Activated naive CD4-positive, alpha-beta T cell treated with anti-CD3 and anti-CD28 coated beads, Interleukin-2, amount 10 ng/mL, durations not matched to agents 7 days and 5 days (primary cell): Measurements from ENCODE around the gene ATP9A.
"Not testable (repeated sequence)": the region's sequence is repeated elsewhere in the genome, so short reads cannot be mapped to it uniquely, and the experiment has no call there.

Experiments used
- CTCF ChIA-PET: fragments of 350-600 bp; sonication (Branson Sonifier 250); formaldehyde crosslinking; loops from one replicate; lab custom pipeline; 2021; ENCODE audit warnings: antibody characterized with exemption; lab: Charles Lee
- DNase-seq: peaks from one replicate; pipeline ENCODE4 v3.0.0-alpha.2; 2020
- H3K27ac Mint-ChIP-seq: one replicate; pipeline ENCODE4 v1.8.0; 2021; ENCODE audit warnings: mild to moderate bottlenecking, moderate library complexity, mixed read lengths
- H3K27me3 Mint-ChIP-seq: one replicate; pipeline ENCODE4 v1.8.0; 2021; ENCODE audit warnings: mild to moderate bottlenecking, mixed read lengths
- H3K36me3 Mint-ChIP-seq: one replicate; pipeline ENCODE4 v1.8.0; 2021; ENCODE audit warnings: mixed read lengths
- H3K4me1 Mint-ChIP-seq: one replicate; pipeline ENCODE4 v1.8.0; 2021; ENCODE audit warnings: mixed read lengths
- H3K4me3 Mint-ChIP-seq: one replicate; pipeline ENCODE4 v1.8.0; 2021; ENCODE audit warnings: mild to moderate bottlenecking, moderate library complexity, mixed read lengths
- H3K9me3 Mint-ChIP-seq: one replicate; pipeline ENCODE4 v1.8.0; 2021; ENCODE audit warnings: mixed read lengths

The ATP9A gene

GRCh38 chr20:51643810-51644209, 124.4 kb downstream of the ATP9A start:
- not testable (repeated sequence) for DNase-seq, H3K9me3 Mint-ChIP-seq, H3K4me3 Mint-ChIP-seq, H3K4me1 Mint-ChIP-seq, H3K36me3 Mint-ChIP-seq, H3K27ac Mint-ChIP-seq
- H3K27me3 Mint-ChIP-seq: peaks cover 20% of the 10 kb centered on the region
- CTCF ChIA-PET: interaction anchor here (0.7 to 0.9 kb wide), 2 partner anchors 13 to 824 kb away, joined by 3 read pairs; no protein-coding TSS in a partner anchor

GRCh38 chr20:51643390-51643789, 124.8 kb downstream of the ATP9A start:
- Mint-ChIP-seq H3K27me3 (peaks cover 21% of the 10 kb centered on the region), H3K36me3 (no peaks in the 10 kb centered on the region), H3K9me3 (no peaks in the 10 kb centered on the region), H3K27ac (no peak overlapping the region), H3K4me1 (no peaks in the 10 kb centered on the region), H3K4me3 (no peak overlapping the region)
- CTCF ChIA-PET: interaction anchor here (1.4 kb wide), 1 partner anchor 58 kb away, joined by 4 read pairs; no protein-coding TSS in a partner anchor
- no peak for DNase-seq

- Mint-ChIP-seq H3K27ac (no peak overlapping the region), H3K27me3 (peaks cover 33% of the 10 kb centered on the region), H3K4me1 (no peaks in the 10 kb centered on the region), H3K9me3 (no peaks in the 10 kb centered on the region), H3K4me3 (no peak overlapping the region), H3K36me3 (no peaks in the 10 kb centered on the region)
- CTCF ChIA-PET: no interaction called here
- DNase-seq: no peak
Measured at GRCh38 chr20:51641866-51642265, 126.3 kb downstream of the ATP9A start.

- H3K9me3 Mint-ChIP-seq: no peaks in the 10 kb centered on the region
- H3K27ac Mint-ChIP-seq: no peak overlapping the region
- H3K27me3 Mint-ChIP-seq: peaks cover 36% of the 10 kb centered on the region
- H3K36me3 Mint-ChIP-seq: no peaks in the 10 kb centered on the region
- CTCF ChIA-PET: interaction anchor here (1.2 to 1.4 kb wide), 2 partner anchors 19 to 443 kb away, joined by 3 to 4 read pairs; no protein-coding TSS in a partner anchor
- H3K4me1 Mint-ChIP-seq: no peaks in the 10 kb centered on the region
- no peak overlapping the region for H3K4me3 Mint-ChIP-seq
- DNase-seq: no peak
Measured at GRCh38 chr20:51640743-51641142, 127.4 kb downstream of the ATP9A start.

GRCh38 chr20:51639206-51639832, 128.9 kb downstream of the ATP9A start:
- Mint-ChIP-seq H3K9me3 (no peaks in the 10 kb centered on the region), H3K27me3 (peaks cover 39% of the 10 kb centered on the region), H3K4me3 (no peak overlapping the region), H3K27ac (no peak overlapping the region), H3K4me1 (no peaks in the 10 kb centered on the region), H3K36me3 (no peaks in the 10 kb centered on the region)
- CTCF ChIA-PET: interaction anchor here (0.7 to 1.4 kb wide), 4 partner anchors 266 to 647 kb away, joined by 3 read pairs; no protein-coding TSS in a partner anchor
- DNase-seq: peak; percentile 64

GRCh38 chr20:51637241-51637640, 130.9 kb downstream of the ATP9A start:
- CTCF ChIA-PET: interaction anchor here (0.7 to 1.3 kb wide), 5 partner anchors 10 to 446 kb away, joined by 3 to 5 read pairs (median 3); no protein-coding TSS in a partner anchor
- no peak overlapping the region for H3K27ac Mint-ChIP-seq
- no peak overlapping the region for H3K4me3 Mint-ChIP-seq
- H3K4me1 Mint-ChIP-seq: no peaks in the 10 kb centered on the region
- H3K27me3 Mint-ChIP-seq: peaks cover 46% of the 10 kb centered on the region
- no peaks in the 10 kb centered on the region for H3K9me3 Mint-ChIP-seq
- no peaks in the 10 kb centered on the region for H3K36me3 Mint-ChIP-seq
- no peak for DNase-seq

- CTCF ChIA-PET: interaction anchor here (1.2 kb wide), 1 partner anchor 39 kb away, joined by 3 read pairs; no protein-coding TSS in a partner anchor
- H3K9me3 Mint-ChIP-seq: no peaks in the 10 kb centered on the region
- H3K4me1 Mint-ChIP-seq: peaks cover 7% of the 10 kb centered on the region
- H3K27me3 Mint-ChIP-seq: peaks cover 53% of the 10 kb centered on the region
- H3K36me3 Mint-ChIP-seq: no peaks in the 10 kb centered on the region
- H3K4me3 Mint-ChIP-seq: no peak overlapping the region
- H3K27ac Mint-ChIP-seq: no peak overlapping the region
- no peak for DNase-seq
Measured at GRCh38 chr20:51636123-51636522, 132.1 kb downstream of the ATP9A start.

GRCh38 chr20:51635680-51636079, 132.5 kb downstream of the ATP9A start:
- Mint-ChIP-seq H3K36me3 (no peaks in the 10 kb centered on the region), H3K9me3 (no peaks in the 10 kb centered on the region), H3K27me3 (peaks cover 58% of the 10 kb centered on the region), H3K4me1 (peaks cover 11% of the 10 kb centered on the region), H3K4me3 (no peak overlapping the region), H3K27ac (no peak overlapping the region)
- CTCF ChIA-PET: no interaction called here
- no peak for DNase-seq

GRCh38 chr20:51634877-51635276, 133.3 kb downstream of the ATP9A start:
- CTCF ChIA-PET: no interaction called here
- no peak for DNase-seq
- H3K27ac Mint-ChIP-seq: no peak overlapping the region
- no peak overlapping the region for H3K4me3 Mint-ChIP-seq
- no peaks in the 10 kb centered on the region for H3K9me3 Mint-ChIP-seq
- no peaks in the 10 kb centered on the region for H3K36me3 Mint-ChIP-seq
- peaks cover 15% of the 10 kb centered on the region for H3K4me1 Mint-ChIP-seq
- H3K27me3 Mint-ChIP-seq: peaks cover 60% of the 10 kb centered on the region

- peaks cover 17% of the 10 kb centered on the region for H3K4me1 Mint-ChIP-seq
- DNase-seq: no peak
- H3K4me3 Mint-ChIP-seq: no peak overlapping the region
- H3K9me3 Mint-ChIP-seq: no peaks in the 10 kb centered on the region
- peaks cover 58% of the 10 kb centered on the region for H3K27me3 Mint-ChIP-seq
- H3K36me3 Mint-ChIP-seq: no peaks in the 10 kb centered on the region
- no peak overlapping the region for H3K27ac Mint-ChIP-seq
- CTCF ChIA-PET: no interaction called here
Measured at GRCh38 chr20:51634257-51634656, 133.9 kb downstream of the ATP9A start.

- DNase-seq: no peak
- Mint-ChIP-seq H3K4me3 (no peak overlapping the region), H3K4me1 (peaks cover 20% of the 10 kb centered on the region), H3K9me3 (no peaks in the 10 kb centered on the region), H3K27ac (no peak overlapping the region), H3K27me3 (peaks cover 55% of the 10 kb centered on the region), H3K36me3 (no peaks in the 10 kb centered on the region)
- CTCF ChIA-PET: interaction anchor here (0.8 kb wide), 1 partner anchor 24 kb away, joined by 4 read pairs; no protein-coding TSS in a partner anchor
Measured at GRCh38 chr20:51633430-51633829, 134.8 kb downstream of the ATP9A start.

- Mint-ChIP-seq H3K27ac (no peak overlapping the region), H3K4me1 (peaks cover 20% of the 10 kb centered on the region), H3K4me3 (no peak overlapping the region), H3K36me3 (no peaks in the 10 kb centered on the region), H3K27me3 (peaks cover 44% of the 10 kb centered on the region), H3K9me3 (no peaks in the 10 kb centered on the region)
- no peak for DNase-seq
- CTCF ChIA-PET: no interaction called here
Measured at GRCh38 chr20:51631953-51632352, 136.2 kb downstream of the ATP9A start.

GRCh38 chr20:51631011-51631950, 136.9 kb downstream of the ATP9A start:
- peak; percentile 22 for DNase-seq
- no peaks in the 10 kb centered on the region for H3K9me3 Mint-ChIP-seq
- peaks cover 40% of the 10 kb centered on the region for H3K27me3 Mint-ChIP-seq
- H3K4me3 Mint-ChIP-seq: no peak overlapping the region
- H3K27ac Mint-ChIP-seq: no peak overlapping the region
- no peaks in the 10 kb centered on the region for H3K36me3 Mint-ChIP-seq
- CTCF ChIA-PET: interaction anchor here (1.5 kb wide), 1 partner anchor 36 kb away, joined by 4 read pairs; no protein-coding TSS in a partner anchor
- peaks cover 20% of the 10 kb centered on the region for H3K4me1 Mint-ChIP-seq

- DNase-seq: no peak
- Mint-ChIP-seq H3K4me3 (no peak overlapping the region), H3K27me3 (peaks cover 32% of the 10 kb centered on the region), H3K9me3 (no peaks in the 10 kb centered on the region), H3K4me1 (peaks cover 20% of the 10 kb centered on the region), H3K36me3 (no peaks in the 10 kb centered on the region), H3K27ac (no peak overlapping the region)
- CTCF ChIA-PET: interaction anchor here (1.0 kb wide), 1 partner anchor 14 kb away, joined by 3 read pairs; no protein-coding TSS in a partner anchor
Measured at GRCh38 chr20:51629399-51630058, 138.7 kb downstream of the ATP9A start.
